Upper lobe of right lung (tissue), 1 donor: ENCODE measurements around the gene BTN1A1. TPM values are rescaled to one million over a fixed set of nuclear protein-coding genes. Genes with fewer than 3 reads are reported as not detected.

Experiments used
- ATAC-seq: fragments of 200-7000 bp; cut with Tn5 transposase; one replicate; pipeline ENCODE4 v1.9.1; 2020; ENCODE audit warnings: mild to moderate bottlenecking, moderate library complexity
- DNase-seq: peaks from one replicate; pipeline ENCODE4 v3.0.0-alpha.2; 2020
- H3K27ac ChIP-seq: fragments of 200-600 bp; one replicate; pipeline ENCODE4 v1.8.0; 2022
- H3K27me3 ChIP-seq: fragments of 200-600 bp; one replicate; pipeline ENCODE4 v1.8.0; 2022; ENCODE audit warnings: mild to moderate bottlenecking
- H3K36me3 ChIP-seq: fragments of 200-600 bp; one replicate; pipeline ENCODE4 v1.8.0; 2022
- H3K4me1 ChIP-seq: fragments of 200-600 bp; one replicate; pipeline ENCODE4 v1.8.0; 2022
- H3K4me3 ChIP-seq: fragments of 200-600 bp; one replicate; pipeline ENCODE4 v1.8.0; 2022; ENCODE audit warnings: mild to moderate bottlenecking
- H3K9me3 ChIP-seq: fragments of 200-600 bp; one replicate; pipeline ENCODE4 v1.8.0; 2022
- CTCF ChIP-seq: fragments of 200-600 bp; IDR thresholded peaks from one replicate; pipeline ENCODE4 v1.8.0; 2022; ENCODE audit warnings: antibody characterized with exemption
- intact Hi-C: fragments of 100-400 bp; cut with DNase I; formaldehyde crosslinking; loops from one replicate; pipeline ENCODE4 v1.11.0; 2022
- total RNA-seq: library from RNA; stranded (reverse); fragmentation: NEBNext Ultra II Directional; extraction: Animal tissue kit (Norgen Biotek cat#: 25700); gene quantifications from one replicate; pipeline ENCODE4 v1.2.1, GENCODE V29; 2021
- donor health status: DM: no; HTN: yes; CAD: no; lungs with severe emphysema.

The BTN1A1 gene
- total RNA-seq, 1 donor from 2014 or later, result not detected

DNA sequence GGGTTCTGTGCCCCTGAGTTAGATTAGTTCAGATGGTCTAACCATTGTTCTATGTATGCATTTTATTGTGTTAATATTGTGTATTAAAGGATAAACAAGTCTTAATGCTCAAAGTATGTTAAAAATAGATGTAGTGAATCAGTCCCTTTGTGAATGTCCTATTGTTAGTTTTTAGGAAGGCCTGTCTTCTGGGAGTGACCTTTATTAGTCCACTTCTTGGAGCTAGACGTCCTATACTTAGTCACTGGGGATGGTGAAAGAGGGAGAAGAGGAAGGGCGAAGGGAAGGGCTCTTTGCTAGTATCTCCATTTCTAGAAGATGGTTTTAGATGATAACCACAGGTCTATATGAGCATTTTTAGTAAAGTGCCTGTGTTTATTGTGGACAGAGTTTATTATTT is 25.7 kb downstream of the BTN1A1 start:
- intact Hi-C loops, result no loop called here
- no peak for TF ChIP-seq CTCF
- Histone ChIP-seq H3K9me3 (no peaks in the 10 kb centered on the region), H3K4me3 (no peak overlapping the region), H3K36me3 (no peaks in the 10 kb centered on the region), H3K4me1 (peaks cover 4% of the 10 kb centered on the region), H3K27ac (no peak overlapping the region), H3K27me3 (no peaks in the 10 kb centered on the region)
- ATAC-seq, result no peak
- DNase-seq, result no peak

DNA sequence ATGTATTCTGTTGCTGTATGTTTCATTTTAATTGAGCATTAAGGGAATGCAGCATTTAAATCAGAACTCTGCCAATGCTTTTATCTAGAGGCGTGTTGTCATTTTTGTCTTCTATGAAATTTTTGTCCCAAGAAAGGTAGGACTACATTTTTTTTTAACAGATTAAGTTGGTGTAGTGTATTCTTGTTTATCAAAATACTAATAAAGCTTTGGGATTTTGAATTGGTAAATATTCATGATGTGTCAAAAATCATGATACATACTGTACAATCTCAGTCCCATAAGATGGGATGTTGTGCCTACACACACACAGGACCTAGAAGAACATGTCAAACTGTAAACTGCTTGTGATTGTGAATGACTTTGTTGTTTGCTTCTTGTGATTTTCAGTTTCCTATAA is 26.8 kb downstream of the BTN1A1 start:
- no peaks in the 10 kb centered on the region for H3K27me3 ChIP-seq
- H3K36me3 ChIP-seq, result no peaks in the 10 kb centered on the region
- ATAC-seq, result no peak
- H3K4me3 ChIP-seq, result no peak overlapping the region
- no peak for DNase-seq
- H3K9me3 ChIP-seq, result no peaks in the 10 kb centered on the region
- no peak for TF ChIP-seq CTCF
- peaks cover 4% of the 10 kb centered on the region for H3K4me1 ChIP-seq
- intact Hi-C loops, result no loop called here
- no peak overlapping the region for H3K27ac ChIP-seq

GRCh38 chr6:26530203-26530602 is 30.1 kb downstream of the BTN1A1 start:
- TF ChIP-seq CTCF, result no peak
- Histone ChIP-seq H3K4me1 (peaks cover 10% of the 10 kb centered on the region), H3K27ac (no peak overlapping the region), H3K27me3 (no peaks in the 10 kb centered on the region), H3K36me3 (no peaks in the 10 kb centered on the region), H3K9me3 (no peaks in the 10 kb centered on the region), H3K4me3 (no peak overlapping the region)
- intact Hi-C loops, result no loop called here
- DNase-seq, result no peak
- no peak for ATAC-seq

DNA sequence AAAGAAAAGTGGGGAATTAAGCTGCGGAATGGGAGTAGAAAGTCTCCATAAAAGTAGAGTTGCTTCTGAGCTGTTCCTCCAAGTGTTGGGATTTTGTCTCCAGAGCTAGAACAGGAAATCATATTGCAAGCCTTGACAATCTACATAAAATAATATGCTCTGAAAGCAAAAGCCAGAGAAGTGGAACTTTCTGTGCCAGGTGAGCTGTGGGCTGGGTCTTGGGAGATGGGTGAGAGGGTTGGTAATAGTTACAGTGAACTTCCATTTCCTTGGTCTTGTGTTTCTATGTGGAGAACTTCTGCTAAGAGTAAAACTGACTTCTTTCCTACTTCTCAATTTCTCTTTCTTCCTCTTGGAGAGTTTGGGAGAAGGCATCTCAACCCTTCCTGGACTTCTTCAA is 31.8 kb downstream of the BTN1A1 start:
- DNase-seq (no peak), ATAC-seq (no peak)
- Histone ChIP-seq H3K36me3 (no peaks in the 10 kb centered on the region), H3K9me3 (no peaks in the 10 kb centered on the region), H3K27me3 (no peaks in the 10 kb centered on the region), H3K27ac (no peak overlapping the region), H3K4me1 (peaks cover 20% of the 10 kb centered on the region), H3K4me3 (no peak overlapping the region)
- TF ChIP-seq CTCF, result no peak
- intact Hi-C loops, result no loop called here

GRCh38 chr6:26532699-26533531 is 32.8 kb downstream of the BTN1A1 start:
- intact Hi-C loops, result no loop called here

More at GRCh38 chr6:26532699-26533531, 32.8 kb downstream of the BTN1A1 start:
- peak overlapping the region; percentile 68 for H3K4me3 ChIP-seq
- H3K27ac ChIP-seq, result peak overlapping the region; percentile 74
- ATAC-seq (peak; percentile 60), DNase-seq (peak; percentile 85)
- H3K9me3 ChIP-seq, result no peaks in the 10 kb centered on the region
- H3K4me1 ChIP-seq, result peaks cover 20% of the 10 kb centered on the region
- H3K36me3 ChIP-seq, result no peaks in the 10 kb centered on the region
- no peaks in the 10 kb centered on the region for H3K27me3 ChIP-seq
- TF ChIP-seq CTCF, result no peak
